OCI-LY3 (cell line): ENCODE results near the gene PLPP3.

Experiments
- CTCF ChIP-seq: fragments of 200-600, 300-600 bp; sonication (generic); IDR thresholded peaks from 2 replicates; pipeline ENCODE4 v1.5.1; 2014; ENCODE audit warnings: antibody characterized with exemption, low read length, low read depth
- EZH2phosphoT487 ChIP-seq: fragments of 200-600 bp; shearing (Covaris generic); IDR thresholded peaks from 2 replicates; pipeline ENCODE4 v1.6.1; 2018; ENCODE audit warnings: antibody characterized with exemption, mixed run types, low read depth

- TF ChIP-seq CTCF (no peak), EZH2phosphoT487 (no peak)
These were observed 66.5 kb downstream of the PLPP3 start for GRCh38 chr1:56512724-56513494.
